CD4-positive, alpha-beta T cell treated with Interleukin-2 at 100 ng/mL for 4 hours (primary cell): ENCODE measurements around the gene ZNF469.

Experiments
- DNase-seq: peaks from one replicate; pipeline ENCODE4 v3.0.0-alpha.2; 2020; ENCODE audit warnings: low spot score

Gene ZNF469

GRCh38 chr16:88428156-88428555, 45.4 kb downstream of the ZNF469 start:
- DNase-seq: no peak

GRCh38 chr16:88428616-88429386, 46.0 kb downstream of the ZNF469 start:
- no peak for DNase-seq

- DNase-seq: no peak
Measured at GRCh38 chr16:88429387-88430184, 46.8 kb downstream of the ZNF469 start.

- DNase-seq: no peak
Measured at GRCh38 chr16:88430185-88430523, 47.4 kb downstream of the ZNF469 start.

- peak; percentile 30 for DNase-seq
Measured at GRCh38 chr16:88430524-88431446, 48.0 kb downstream of the ZNF469 start.

GRCh38 chr16:88431651-88432050, 48.9 kb downstream of the ZNF469 start:
- DNase-seq: no peak

GRCh38 chr16:88432174-88432573, 49.4 kb downstream of the ZNF469 start:
- no peak for DNase-seq
